A673 (cell line): ENCODE results near the gene TAL2. TPM values are rescaled to one million over a fixed set of nuclear protein-coding genes. Genes with fewer than 3 reads are reported as not detected.

Source experiments
- BruUV-seq: library from RNA; stranded (reverse); fragments of 400-500 nt; replicated peaks from 2 replicates; lab custom pipeline; 2021; lab: Mats Ljungman, UMichigan
- CTCF ChIA-PET: fragments of 300-600 bp; sonication (Branson Sonifier 250); formaldehyde crosslinking; loops from one replicate; lab custom pipeline; 2022; ENCODE audit warnings: antibody characterized with exemption; lab: Charles Lee
- POLR2A ChIA-PET: fragments of 300-600 bp; sonication (Branson Sonifier 250); formaldehyde crosslinking; loops from one replicate; lab custom pipeline; 2022; ENCODE audit warnings: antibody characterized with exemption; ENCODE audit not compliant: low non-redundant PET; lab: Charles Lee
- DNase-seq: peaks from one replicate; pipeline ENCODE4 v3.0.0-alpha.2; 2015; ENCODE audit warnings: low spot score
- H3K27ac ChIP-seq: fragments of 200-600 bp; sonication (generic); 2 replicates; pipeline ENCODE4 v1.5.1; 2016; ENCODE audit warnings: mixed run types, low read depth, mild to moderate bottlenecking, mixed read lengths, antibody characterized with exemption, low read length; ENCODE audit not compliant: poor library complexity, severe bottlenecking
- H3K27me3 ChIP-seq: fragments of 200-600 bp; sonication (generic); replicated peaks from 2 replicates; pipeline ENCODE4 v1.6.1; 2017; ENCODE audit warnings: mixed run types, low read depth, mild to moderate bottlenecking, mixed read lengths, antibody characterized with exemption, low read length; ENCODE audit not compliant: insufficient read depth, poor library complexity
- H3K36me3 ChIP-seq: fragments of 200-600 bp; sonication (generic); 2 replicates; pipeline ENCODE4 v1.6.1; 2016; ENCODE audit warnings: mixed run types, mild to moderate bottlenecking, mixed read lengths, antibody characterized with exemption, low read length; ENCODE audit not compliant: insufficient read depth, poor library complexity, severe bottlenecking
- H3K4me1 ChIP-seq: fragments of 200-600 bp; sonication (generic); 2 replicates; pipeline ENCODE4 v1.6.1; 2017; ENCODE audit warnings: mixed run types, mild to moderate bottlenecking, mixed read lengths, antibody characterized with exemption, low read length; ENCODE audit not compliant: insufficient read depth, poor library complexity, severe bottlenecking
- H3K4me3 ChIP-seq: fragments of 200-600 bp; sonication (generic); 2 replicates; pipeline ENCODE4 v1.5.1; 2016; ENCODE audit warnings: low read depth, mixed run types, mild to moderate bottlenecking, mixed read lengths, low read length; ENCODE audit not compliant: poor library complexity, severe bottlenecking
- H3K9me3 ChIP-seq: fragments of 200-600 bp; sonication (generic); 2 replicates; pipeline ENCODE4 v1.6.1; 2016; ENCODE audit warnings: mixed run types, low read depth, mild to moderate bottlenecking, mixed read lengths, antibody characterized with exemption, low read length; ENCODE audit not compliant: poor library complexity, severe bottlenecking
- CTCF ChIP-seq: fragments of 300-800, 200-600 bp; sonication (generic); conservative IDR thresholded peaks from 2 replicates; pipeline ENCODE4 v1.5.1; 2017; ENCODE audit warnings: low read depth, mild to moderate bottlenecking, antibody characterized with exemption, low read length, moderate library complexity, mixed read lengths
- EZH2 ChIP-seq: fragments of 200-600 bp; sonication (generic); IDR thresholded peaks from 2 replicates; pipeline ENCODE4 v1.6.1; 2017; ENCODE audit warnings: borderline replicate concordance, low read depth, mild to moderate bottlenecking, mixed read lengths, antibody characterized with exemption, low read length; ENCODE audit not compliant: poor library complexity, severe bottlenecking
- intact Hi-C: fragments of 100-400 bp; cut with micrococcal nuclease; formaldehyde crosslinking; loops from one replicate; pipeline ENCODE4 v1.10.0; 2022; ENCODE audit not compliant: unreplicated experiment
- total RNA-seq: library from RNA; stranded (reverse); gene quantifications from 2 replicates; pipeline ENCODE4 v1.2.3, GENCODE V29; 2021

The TAL2 gene
- total RNA-seq, 1 experiment from 2014 or later: not detected

GRCh38 chr9:105632807-105633206, 29.4 kb upstream of the TAL2 start:
- BruUV-seq: no TSS peak
- ChIA-PET POLR2A (no interaction called here), CTCF (no interaction called here)
- TF ChIP-seq CTCF (no peak), EZH2 (no peak)
- Histone ChIP-seq H3K9me3 (no peaks in the 10 kb centered on the region), H3K36me3 (no peaks in the 10 kb centered on the region), H3K27ac (no peak overlapping the region), H3K4me3 (no peak overlapping the region), H3K4me1 (no peaks in the 10 kb centered on the region), H3K27me3 (no peaks in the 10 kb centered on the region)
- DNase-seq: no peak
- intact Hi-C loops: no loop called here

GRCh38 chr9:105633411-105633810, 28.8 kb upstream of the TAL2 start:
- no peaks in the 10 kb centered on the region for H3K9me3 ChIP-seq
- H3K27me3 ChIP-seq: no peaks in the 10 kb centered on the region
- BruUV-seq: no TSS peak
- POLR2A ChIA-PET: no interaction called here
- TF ChIP-seq EZH2: no peak
- no peak for TF ChIP-seq CTCF
- no peak for DNase-seq
- CTCF ChIA-PET: no interaction called here
- H3K4me1 ChIP-seq: no peaks in the 10 kb centered on the region
- H3K36me3 ChIP-seq: no peaks in the 10 kb centered on the region
- intact Hi-C loops: no loop called here
- no peak overlapping the region for H3K4me3 ChIP-seq
- H3K27ac ChIP-seq: no peak overlapping the region

- ChIA-PET CTCF (no interaction called here), POLR2A (no interaction called here)
- intact Hi-C loops: no loop called here
- no peak overlapping the region for H3K4me3 ChIP-seq
- H3K27ac ChIP-seq: no peak overlapping the region
- DNase-seq: no peak
- no peaks in the 10 kb centered on the region for H3K36me3 ChIP-seq
- no peaks in the 10 kb centered on the region for H3K9me3 ChIP-seq
- no peak for TF ChIP-seq CTCF
- TF ChIP-seq EZH2: no peak
- no peaks in the 10 kb centered on the region for H3K4me1 ChIP-seq
- no TSS peak for BruUV-seq
- no peaks in the 10 kb centered on the region for H3K27me3 ChIP-seq
Observed at GRCh38 chr9:105636331-105636730, 25.9 kb upstream of the TAL2 start.
